Measurements from ENCODE around the gene PDE4A. TPM values are rescaled to one million over a fixed set of nuclear protein-coding genes. Genes with fewer than 3 reads are reported as not detected.

Gene PDE4A
- total RNA-seq (2013) = 2.4 TPM
- 10 to 100 TPM in 1 of 3 donors, 1 to 10 TPM in 2; 4.7 to 14.8 (median 5.8) TPM for polyA plus RNA-seq
- 9.6 and 11.4 TPM in 2 replicates for polyA minus RNA-seq
- total RNA-seq = 8.3 to 83.7 (median 21.0) reads per million in 11 experiments

GRCh38 chr19:10420444-10421239, at the start of gene PDE4A:
Gene PDE4A (plus strand): TSS chr19:10420538. CDS start chr19:10420765, 227 bp downstream.
- peaks cover 21 to 33% of the 10 kb centered on the region in 2 donors for H3K36me3 Mint-ChIP-seq
- intact Hi-C loops (cut with micrococcal nuclease) = loop anchor here (2.0 to 10.0 kb wide), 2 partner anchors 16 to 1144 kb away; no protein-coding TSS in a partner anchor
- WGBS (ENCODE audit: insufficient coverage) = 2% methylated on average over 100 of the region's 104 CpGs
- H4K20me1 ChIP-seq (ENCODE audit: insufficient read depth, low read length) = no peaks in the 10 kb centered on the region
- peaks cover 41 to 66% of the 10 kb centered on the region in 2 donors for H3K27me3 ChIP-seq (ENCODE audit: control insufficient read depth in 2 of 2, insufficient read depth in 2 of 2, low read length in 2 of 2)
- H3K9me3 ChIP-seq (replicated peaks in 1 of 2; ENCODE audit: control insufficient read depth in 1 of 2, insufficient read depth in 1 of 2, low read length in 2 of 2) = peaks cover 2 to 8% of the 10 kb centered on the region in 2 donors
- H3K4me1 Mint-ChIP-seq = peaks cover 78% of the 10 kb centered on the region
- peak; percentile 74 for TF ChIP-seq CTCF (IDR thresholded peaks at IDR 0.05)
- DNase-seq = peak in 1 of 3 donors; percentile 52
- H3K79me2 ChIP-seq (ENCODE audit: insufficient read depth, low read length) = no peaks in the 10 kb centered on the region
- no peaks in the 10 kb centered on the region for H3K36me3 ChIP-seq (replicated peaks in 1 of 2; ENCODE audit: control insufficient read depth in 1 of 2, insufficient read depth in 2 of 2, low read length in 2 of 2)
- H3K9me3 Mint-ChIP-seq = peaks cover 0 to 36% (median 27%) of the 10 kb centered on the region in 7 donors
- H3K27ac ChIP-seq (ENCODE audit: low read depth in 1 of 2, low read length in 2 of 2) = peak within 1 kb of the TSS in 1 of 2 donors; percentile 3
- peak within 1 kb of the TSS in 1 of 3 experiments; percentile 51 for H3K4me3 ChIP-seq (replicated peaks in 1 of 3; ENCODE audit: low read depth in 2 of 3, low read length in 3 of 3)
- peaks cover 82 to 97% of the 10 kb centered on the region in 2 donors for H3K4me1 ChIP-seq (ENCODE audit: control insufficient read depth in 1 of 2, insufficient read depth in 2 of 2, low read length in 2 of 2)
- H3K27ac Mint-ChIP-seq = peak within 1 kb of the TSS; percentile 14 to 90 (median 84)
- H3K27me3 Mint-ChIP-seq (ENCODE audit: low read depth in 3 of 3) = peaks cover 59 to 89% (median 71%) of the 10 kb centered on the region in 3 donors
- peak within 1 kb of the TSS; percentile 19 for H2AFZ ChIP-seq (ENCODE audit: insufficient read depth, low read depth, low read length, poor library complexity, severe bottlenecking)
- H3K4me3 Mint-ChIP-seq = peak within 1 kb of the TSS; percentile 64 to 96
- no peak within 1 kb of the TSS for H3K9ac ChIP-seq (ENCODE audit: insufficient read depth, low read length, poor library complexity, severe bottlenecking)
- peak within 1 kb of the TSS; percentile 45 for H3K4me2 ChIP-seq (replicated peaks; ENCODE audit: extremely low read depth, low read length, poor library complexity, severe bottlenecking)

GRCh38 chr19:10372690-10373089, 47.6 kb upstream of the PDE4A start:
- intact Hi-C loops (cut with micrococcal nuclease) = loop anchor here (5.0 kb wide), 1 partner anchor 40 kb away; the partner anchor contains the start of gene RAVER1 (in 2 of the 2)
- Histone ChIP-seq H3K9ac (ENCODE audit: insufficient read depth, low read length, poor library complexity, severe bottlenecking) (peak overlapping the region; percentile 43), H4K20me1 (ENCODE audit: insufficient read depth, low read length) (peaks cover 21% of the 10 kb centered on the region), H2AFZ (ENCODE audit: insufficient read depth, low read depth, low read length, poor library complexity, severe bottlenecking) (no peak overlapping the region), H3K9me3 (replicated peaks in 1 of 2; ENCODE audit: control insufficient read depth in 1 of 2, insufficient read depth in 1 of 2, low read length in 2 of 2) (no peaks in the 10 kb centered on the region), H3K36me3 (replicated peaks in 1 of 2; ENCODE audit: control insufficient read depth in 1 of 2, insufficient read depth in 2 of 2, low read length in 2 of 2) (peaks cover 45 to 49% of the 10 kb centered on the region in 2 donors), H3K4me1 (ENCODE audit: control insufficient read depth in 1 of 2, insufficient read depth in 2 of 2, low read length in 2 of 2) (peaks cover 33 to 39% of the 10 kb centered on the region in 2 donors), H3K27me3 (ENCODE audit: control insufficient read depth in 2 of 2, insufficient read depth in 2 of 2, low read length in 2 of 2) (no peaks in the 10 kb centered on the region), H3K79me2 (ENCODE audit: insufficient read depth, low read length) (peaks cover 64% of the 10 kb centered on the region), H3K4me3 (replicated peaks in 1 of 3; ENCODE audit: low read depth in 2 of 3, low read length in 3 of 3) (peak overlapping the region in 1 of 3 experiments; percentile 29), H3K4me2 (replicated peaks; ENCODE audit: extremely low read depth, low read length, poor library complexity, severe bottlenecking) (peak overlapping the region; percentile 59), H3K27ac (ENCODE audit: low read depth in 1 of 2, low read length in 2 of 2) (peak overlapping the region; percentile 85 to 88)
- TF ChIP-seq CTCF (IDR thresholded peaks at IDR 0.05) = no peak
- DNase-seq = peak; percentile 87 to 93 (median 92)
- Mint-ChIP-seq H3K36me3 (peaks cover 44 to 76% of the 10 kb centered on the region in 2 donors), H3K9me3 (no peaks in the 10 kb centered on the region), H3K4me3 (peak overlapping the region; percentile 39 to 65), H3K27me3 (ENCODE audit: low read depth in 3 of 3) (no peaks in the 10 kb centered on the region), H3K4me1 (peaks cover 35% of the 10 kb centered on the region), H3K27ac (peak overlapping the region; percentile 96 to 99 (median 97))
- 0% methylated on average over 1 of the region's 3 CpGs for WGBS (ENCODE audit: insufficient coverage)
